ENCODE data around the gene GATC.

The GATC gene

DNA sequence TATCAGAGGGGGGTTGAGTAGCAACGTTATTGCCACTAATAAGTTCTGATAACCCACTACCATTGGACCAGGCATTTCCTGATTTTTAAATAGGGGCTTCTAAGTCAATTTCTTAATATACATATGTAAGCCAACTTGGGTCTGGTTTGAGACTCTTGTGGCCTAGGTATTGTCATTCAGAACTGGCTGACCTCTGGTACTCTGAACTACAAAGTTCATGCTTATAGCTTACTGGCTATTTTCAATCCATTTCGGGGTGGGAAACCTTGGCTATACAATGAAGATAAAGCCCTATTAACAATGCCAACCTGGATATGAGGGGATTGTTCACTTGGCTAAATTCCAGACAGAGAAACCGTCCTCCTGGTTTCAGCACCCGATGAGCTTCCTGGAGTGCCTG is 58.3 kb downstream of the GATC start:
- no peak for DNase-seq
- Histone ChIP-seq H3K36me3 (replicated peaks) (peaks cover 6% of the 10 kb centered on the region), H3K4me3 (ENCODE audit: low read depth, low read length) (no peak overlapping the region), H3K27me3 (replicated peaks) (no peaks in the 10 kb centered on the region), H3K27ac (no peak overlapping the region)
- in situ Hi-C loops (cut with HindIII; ENCODE audit: low pct_ligation_motif_present, low sequenced_read_pairs), result no loop called here
- TF ChIP-seq, protein P1, sequence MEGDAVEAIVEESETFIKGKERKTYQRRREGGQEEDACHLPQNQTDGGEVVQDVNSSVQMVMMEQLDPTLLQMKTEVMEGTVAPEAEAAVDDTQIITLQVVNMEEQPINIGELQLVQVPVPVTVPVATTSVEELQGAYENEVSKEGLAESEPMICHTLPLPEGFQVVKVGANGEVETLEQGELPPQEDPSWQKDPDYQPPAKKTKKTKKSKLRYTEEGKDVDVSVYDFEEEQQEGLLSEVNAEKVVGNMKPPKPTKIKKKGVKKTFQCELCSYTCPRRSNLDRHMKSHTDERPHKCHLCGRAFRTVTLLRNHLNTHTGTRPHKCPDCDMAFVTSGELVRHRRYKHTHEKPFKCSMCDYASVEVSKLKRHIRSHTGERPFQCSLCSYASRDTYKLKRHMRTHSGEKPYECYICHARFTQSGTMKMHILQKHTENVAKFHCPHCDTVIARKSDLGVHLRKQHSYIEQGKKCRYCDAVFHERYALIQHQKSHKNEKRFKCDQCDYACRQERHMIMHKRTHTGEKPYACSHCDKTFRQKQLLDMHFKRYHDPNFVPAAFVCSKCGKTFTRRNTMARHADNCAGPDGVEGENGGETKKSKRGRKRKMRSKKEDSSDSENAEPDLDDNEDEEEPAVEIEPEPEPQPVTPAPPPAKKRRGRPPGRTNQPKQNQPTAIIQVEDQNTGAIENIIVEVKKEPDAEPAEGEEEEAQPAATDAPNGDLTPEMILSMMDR (IDR thresholded peaks at IDR 0.05; ENCODE audit: low read depth, low read length, missing control alignments), result no peak

DNA sequence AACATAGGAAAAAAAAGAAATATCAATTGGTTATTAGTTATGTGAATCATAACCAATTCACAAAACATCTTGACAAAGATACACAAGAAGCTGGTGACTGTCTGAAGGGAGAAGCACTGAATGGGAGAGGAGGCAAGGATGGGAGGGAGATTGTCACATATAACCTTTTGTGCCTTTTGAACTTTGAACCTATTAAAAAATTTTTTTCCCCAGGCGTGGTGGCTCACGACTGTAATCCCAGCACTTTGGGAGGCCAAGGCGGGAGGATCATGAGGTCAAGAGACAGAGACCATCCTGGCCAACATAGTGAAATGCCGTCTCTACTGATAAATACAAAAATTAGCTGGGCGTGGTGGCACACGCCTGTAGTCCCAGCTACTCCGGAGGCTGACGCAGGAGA is 62.3 kb downstream of the GATC start:
- Histone ChIP-seq H3K27ac (no peak overlapping the region), H3K27me3 (replicated peaks) (no peaks in the 10 kb centered on the region), H3K36me3 (replicated peaks) (peaks cover 9% of the 10 kb centered on the region), H3K4me3 (ENCODE audit: low read depth, low read length) (no peak overlapping the region)
- TF ChIP-seq, protein P1 (IDR thresholded peaks at IDR 0.05; ENCODE audit: low read depth, low read length, missing control alignments), result no peak
- DNase-seq, result no peak
- in situ Hi-C loops (cut with HindIII; ENCODE audit: low pct_ligation_motif_present, low sequenced_read_pairs), result no loop called here

All from brain microvascular endothelial cell (primary cell).